Renal pelvis (tissue), 4 donors: ENCODE measurements around the gene TENT4A. TPM values are rescaled to one million over a fixed set of nuclear protein-coding genes. Genes with fewer than 3 reads are reported as not detected.

Experiments used
- DNase-seq: peaks from one replicate; pipeline ENCODE4 v3.0.0-alpha.2; 2013
- polyA plus RNA-seq, 3 donors: library from polyadenylated mRNA; unstranded; fragments of 120-200 nt; gene quantifications; one replicate each; pipeline ENCODE4 v1.2.1, GENCODE V29; 2013; ENCODE audit not compliant: insufficient read length in 3 of 3

TENT4A gene
- polyA plus RNA-seq, 3 donors, result 23.6 to 34.4 (median 30.9) TPM

GRCh38 chr5:6692906-6693305, 20.3 kb upstream of the TENT4A start:
- DNase-seq, result no peak

GRCh38 chr5:6698696-6699095, 14.5 kb upstream of the TENT4A start:
- no peak for DNase-seq

- DNase-seq, result no peak
These were observed 13.9 kb upstream of the TENT4A start for GRCh38 chr5:6699357-6699756.

- no peak for DNase-seq
These were observed 13.1 kb upstream of the TENT4A start for GRCh38 chr5:6700074-6700684.

GRCh38 chr5:6700685-6701355, 12.4 kb upstream of the TENT4A start:
- DNase-seq, result no peak

DNA sequence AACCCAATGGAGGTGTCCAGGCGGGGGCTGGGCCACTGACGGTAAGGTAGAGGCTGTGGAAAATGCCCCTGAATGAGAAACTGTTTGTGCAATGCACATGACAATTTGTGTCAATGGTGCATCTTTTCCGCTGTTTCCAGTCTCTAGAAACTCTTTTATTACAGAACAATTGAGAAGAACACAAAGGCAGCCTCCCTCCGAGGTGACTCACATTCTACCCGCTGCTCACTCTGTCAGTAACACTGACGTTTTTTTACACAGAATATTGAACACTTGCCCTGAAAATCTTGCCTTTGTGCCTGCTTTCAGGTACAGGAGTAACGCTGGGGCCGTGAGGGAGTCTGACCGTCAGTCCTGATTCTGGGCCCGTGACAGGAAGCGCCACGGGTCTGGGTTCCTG, 11.7 kb upstream of the TENT4A start:
- no peak for DNase-seq

- no peak for DNase-seq
These were observed 10.6 kb upstream of the TENT4A start for GRCh38 chr5:6702633-6703032.

DNA sequence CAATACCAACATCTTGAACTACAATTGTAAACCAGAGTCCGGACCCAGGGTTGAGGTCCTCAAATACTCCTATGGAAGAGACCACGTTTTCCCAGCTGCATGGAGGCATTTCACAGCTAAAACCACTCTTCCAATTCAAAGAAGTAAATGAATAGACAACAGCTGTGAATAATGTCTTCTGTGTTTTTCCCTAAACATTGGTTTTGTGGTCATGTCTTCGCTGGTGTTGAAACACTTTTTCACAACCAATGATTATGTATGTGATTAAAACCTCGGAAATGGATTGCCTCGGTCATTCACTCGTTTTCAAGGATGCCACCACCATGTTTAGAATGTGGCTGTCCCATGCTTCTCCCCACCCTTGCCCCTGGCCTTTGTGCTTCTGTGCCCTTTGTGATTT, 9.4 kb upstream of the TENT4A start:
- DNase-seq, result no peak

GRCh38 chr5:6704361-6704851, 8.8 kb upstream of the TENT4A start:
- DNase-seq, result no peak

DNA sequence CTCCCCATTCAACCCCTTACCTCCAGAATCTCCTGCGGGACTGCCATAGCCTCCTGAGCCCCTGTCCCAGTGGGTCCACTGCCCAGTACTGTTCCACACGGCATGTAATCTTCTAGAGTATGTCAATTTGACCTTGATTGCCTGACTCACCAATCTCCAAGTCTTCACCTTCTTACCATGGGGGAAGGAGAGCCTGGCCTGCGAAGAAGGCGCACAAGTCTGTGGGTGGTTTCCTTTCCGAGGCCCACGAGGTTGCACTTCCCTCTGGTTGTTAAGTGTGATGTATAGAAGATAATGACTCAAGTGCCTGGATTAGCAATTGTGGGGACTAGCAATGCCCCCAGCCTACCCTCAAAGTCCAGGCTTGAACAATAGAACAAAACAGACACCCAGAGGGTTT, 8.1 kb upstream of the TENT4A start:
- DNase-seq, result no peak

DNA sequence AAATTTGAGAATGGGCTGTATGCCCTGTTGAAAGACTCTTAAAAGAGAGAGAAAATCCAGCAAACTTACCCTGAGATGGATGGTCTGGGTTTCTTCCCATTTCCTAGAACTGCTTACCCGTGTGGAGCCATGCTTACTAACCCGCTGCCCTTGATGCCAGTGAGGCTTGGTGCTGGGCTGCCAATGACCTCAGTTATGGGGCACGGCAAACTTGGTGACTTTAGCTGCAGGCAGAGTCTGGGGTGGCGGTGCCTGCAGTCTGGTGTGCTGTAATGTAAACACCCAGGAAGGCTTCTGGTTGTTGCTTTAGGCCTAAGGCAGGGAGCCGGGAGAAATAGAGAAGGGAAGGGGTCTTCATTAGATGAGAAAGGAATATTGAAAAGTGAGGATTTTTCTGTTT, 7.3 kb upstream of the TENT4A start:
- DNase-seq, result no peak

GRCh38 chr5:6707852-6708251, 5.4 kb upstream of the TENT4A start:
- no peak for DNase-seq

- DNase-seq, result no peak
These were observed 4.4 kb upstream of the TENT4A start for GRCh38 chr5:6708814-6709213.

DNA sequence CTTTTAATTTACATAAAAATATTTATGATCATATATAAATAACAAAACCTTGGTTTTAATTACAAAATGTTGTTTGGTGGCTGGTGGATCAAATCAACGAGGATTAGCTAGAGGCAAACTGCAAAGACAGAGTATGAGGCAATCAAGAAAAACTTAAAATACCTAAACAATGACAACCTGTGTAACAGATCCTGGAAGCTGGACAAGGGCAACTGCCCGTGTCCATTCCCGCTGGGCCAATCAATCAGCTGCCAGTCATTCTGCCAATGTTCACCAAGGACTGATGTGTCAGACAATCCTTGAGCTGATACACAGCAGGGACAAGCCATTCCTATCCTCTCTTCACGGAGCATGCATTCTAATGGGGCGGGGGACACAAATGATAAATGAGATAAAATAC, 3.2 kb upstream of the TENT4A start:
- no peak for DNase-seq

GRCh38 chr5:6710551-6711318, 2.5 kb upstream of the TENT4A start:
- no peak for DNase-seq

- DNase-seq, result no peak
These were observed 1.7 kb upstream of the TENT4A start for GRCh38 chr5:6711409-6712141.

GRCh38 chr5:6712142-6712576, 1.1 kb upstream of the TENT4A start:
- peak; percentile 29 for DNase-seq

GRCh38 chr5:6712577-6713273, 507 bp upstream of the TENT4A start:
- DNase-seq, result peak; percentile 96

DNA sequence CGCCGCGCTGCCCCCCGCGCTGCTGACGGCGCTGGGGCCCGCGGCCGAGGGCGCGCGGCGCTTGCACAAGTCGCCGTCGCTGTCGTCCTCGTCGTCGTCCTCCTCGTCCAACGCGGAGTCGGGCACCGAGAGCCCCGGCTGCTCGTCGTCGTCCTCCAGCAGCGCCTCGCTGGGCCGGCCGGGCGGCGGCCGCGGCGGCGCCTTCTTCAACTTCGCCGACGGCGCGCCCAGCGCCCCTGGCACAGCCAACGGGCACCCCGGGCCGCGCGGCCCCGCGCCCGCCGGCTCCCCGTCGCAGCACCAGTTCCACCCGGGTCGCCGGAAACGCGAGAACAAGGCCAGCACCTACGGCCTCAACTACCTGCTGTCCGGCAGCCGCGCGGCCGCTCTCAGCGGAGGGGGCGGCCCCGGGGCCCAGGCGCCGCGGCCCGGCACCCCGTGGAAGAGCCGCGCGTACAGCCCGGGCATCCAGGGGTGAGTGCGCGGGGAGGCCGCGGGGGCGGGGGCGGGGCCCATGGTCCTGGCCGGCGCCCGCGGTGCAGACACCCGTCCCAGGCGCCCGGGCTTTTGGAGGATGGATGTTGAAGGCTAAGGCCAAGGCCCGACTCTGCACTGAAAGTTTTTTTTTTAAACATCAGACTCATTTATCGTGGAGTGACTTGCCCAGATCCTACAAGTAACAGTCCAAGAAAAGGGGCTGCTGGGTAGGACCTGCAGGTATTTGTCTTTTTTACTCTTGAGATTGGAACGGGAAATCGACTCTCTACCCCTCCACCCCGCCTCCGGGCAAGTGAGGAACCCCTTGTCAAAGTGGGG, 1.2 kb downstream of the TENT4A start:
- no peak for DNase-seq

DNA sequence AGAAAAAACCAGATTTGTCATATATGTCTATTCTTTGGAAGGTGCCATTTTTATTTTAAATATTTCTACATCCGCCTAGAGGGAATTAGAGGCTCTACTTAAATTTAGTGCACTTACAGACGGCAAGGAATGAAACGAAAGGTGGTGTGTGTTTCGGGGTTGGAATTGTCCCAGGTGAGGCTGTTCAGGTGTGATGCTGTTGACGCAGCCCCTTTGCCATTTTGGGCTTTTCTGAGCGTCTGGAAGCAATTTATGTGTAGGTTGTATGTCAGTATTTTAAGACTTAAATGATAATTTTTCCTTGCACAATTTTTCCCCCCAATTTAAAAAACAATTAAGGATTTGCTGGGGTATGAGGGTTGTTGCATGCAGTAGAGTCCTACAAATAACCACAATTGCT, 2.0 kb downstream of the TENT4A start:
- DNase-seq, result no peak
